ENCODE measurements around the gene APOBEC3G.

The APOBEC3G gene

DNA sequence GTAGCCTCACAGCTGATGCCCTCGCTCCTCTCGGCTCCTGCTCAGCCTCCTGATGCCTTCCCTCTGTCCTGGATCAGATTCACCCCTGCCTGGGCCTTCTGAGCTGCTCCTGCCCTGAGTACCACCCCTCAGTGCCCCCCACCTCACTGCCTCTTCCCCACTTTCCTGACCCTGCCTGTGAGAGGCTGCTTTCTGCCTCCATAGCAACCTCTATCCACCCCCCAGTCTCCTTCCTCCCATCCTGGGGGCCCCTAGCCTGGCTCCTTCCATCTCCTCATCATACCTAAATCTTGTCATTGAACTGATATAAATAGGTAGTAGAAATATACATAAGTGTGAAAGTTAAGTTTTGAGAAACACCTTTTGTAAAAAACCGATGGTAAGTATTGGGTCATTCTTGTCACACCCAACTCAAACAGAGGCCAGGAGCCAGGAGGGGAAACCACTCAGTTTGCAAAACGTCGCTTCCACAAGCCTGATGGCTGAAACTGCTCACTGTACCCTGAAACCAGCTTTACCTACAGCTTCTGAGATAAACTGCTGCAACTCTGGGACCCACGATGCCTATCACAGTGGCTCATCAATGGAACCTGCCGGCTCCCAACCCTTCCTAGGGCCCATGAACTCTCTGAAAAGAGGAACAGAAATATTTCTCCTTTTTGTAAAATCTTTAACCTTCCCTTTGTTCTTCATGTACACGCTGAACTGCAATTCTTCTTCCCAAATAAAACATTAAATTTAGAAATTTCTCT, 15.2 kb downstream of the APOBEC3G start:
- no peak for DNase-seq

- no peak for DNase-seq
Measured at GRCh38 chr22:39094717-39095389, 17.8 kb downstream of the APOBEC3G start.

DNA sequence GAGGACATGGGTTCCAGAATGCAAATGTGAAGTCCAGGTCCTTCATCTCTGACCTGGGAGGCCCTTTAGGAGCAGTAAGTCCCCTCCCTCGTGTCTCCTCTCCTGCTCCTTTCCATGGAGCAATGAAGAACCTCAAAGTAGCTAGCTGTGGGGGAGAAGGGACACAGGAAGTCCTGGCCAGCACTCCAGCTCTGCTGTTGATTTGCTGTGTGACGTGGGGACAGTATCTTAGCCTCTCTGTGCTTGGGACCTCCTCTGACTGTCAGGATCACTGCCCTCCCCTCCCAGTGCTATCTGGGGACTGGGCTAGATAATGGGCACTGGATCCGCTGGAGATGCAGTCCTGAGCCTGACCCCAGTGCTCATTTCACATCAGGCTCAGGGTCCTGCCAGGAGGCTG, 18.9 kb downstream of the APOBEC3G start:
- DNase-seq = no peak

DNA sequence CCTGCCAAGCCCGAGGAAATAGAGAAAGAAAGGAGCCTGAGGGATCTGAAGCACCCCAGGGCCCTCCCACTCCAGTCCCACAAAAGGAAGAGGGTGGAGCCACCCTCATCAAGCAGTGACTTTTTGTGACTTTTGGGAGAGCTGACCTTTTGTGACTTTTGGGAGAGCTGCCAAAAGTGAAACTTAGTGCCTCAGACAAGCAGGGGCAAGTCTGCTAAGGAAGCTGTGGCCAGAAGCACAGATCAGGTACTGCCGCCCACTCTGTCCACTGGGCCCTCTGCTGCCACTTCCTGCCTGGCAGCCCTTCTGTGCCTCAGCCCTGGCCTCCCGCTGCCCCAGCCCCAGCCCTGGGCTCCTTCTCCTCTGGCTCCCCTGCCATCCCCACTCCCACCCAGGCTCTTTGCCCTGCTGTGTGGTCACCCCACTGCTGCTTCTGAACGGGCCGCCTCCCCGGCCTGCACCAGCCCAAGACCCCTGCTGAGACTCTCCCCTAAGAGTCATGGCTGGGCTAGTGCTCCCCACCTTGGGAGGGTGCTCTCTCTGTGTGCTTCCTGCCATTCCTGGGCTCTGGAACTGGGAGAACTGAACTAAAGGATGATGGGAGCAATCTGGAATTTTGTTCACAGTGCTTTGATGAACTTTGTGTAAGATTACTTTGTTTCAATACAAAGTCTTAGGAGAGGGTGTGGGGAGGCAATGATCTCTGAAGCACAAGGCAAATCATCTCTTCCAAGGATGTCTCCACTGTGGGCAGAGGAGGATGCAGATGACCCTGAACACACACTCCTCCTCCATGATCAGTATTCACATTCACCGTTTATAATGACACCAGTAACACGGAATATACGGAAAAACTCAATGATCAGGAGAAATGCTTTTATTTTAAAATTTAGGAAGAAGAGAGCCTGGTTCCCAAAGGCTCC, 20.3 kb downstream of the APOBEC3G start, which contains the start of gene APOBEC3H:
TSS of gene APOBEC3H (plus strand) at position 147 of the 923 bp plus-strand sequence. CDS start 3,035 bp downstream, outside the sequence.
- no peak for DNase-seq

GRCh38 chr22:39098026-39098425, 21.0 kb downstream of the APOBEC3G start:
- no peak for DNase-seq

- DNase-seq = no peak
Measured at GRCh38 chr22:39098576-39098975, 21.5 kb downstream of the APOBEC3G start.

- DNase-seq = no peak
Measured at GRCh38 chr22:39101226-39101625, 24.2 kb downstream of the APOBEC3G start.

DNA sequence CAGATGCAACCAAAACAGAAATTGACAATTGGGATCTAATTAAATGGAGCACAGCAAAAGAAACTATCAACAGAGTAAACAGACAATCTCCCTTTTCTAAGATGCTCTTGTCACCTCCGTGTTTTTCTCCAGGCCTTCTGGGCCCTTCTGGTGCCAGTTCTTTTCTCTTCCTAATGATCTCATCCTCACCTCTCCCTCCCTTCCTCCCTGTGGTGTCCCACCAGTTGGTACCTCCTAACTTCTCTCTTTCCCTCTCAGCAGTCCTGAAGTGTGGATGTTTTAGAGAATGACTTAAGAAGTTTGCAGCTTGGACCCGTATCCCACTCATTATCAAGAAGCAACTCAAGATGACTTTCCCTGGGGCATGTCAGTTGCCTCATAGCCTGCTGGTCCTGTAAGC, 26.4 kb downstream of the APOBEC3G start:
- no peak for DNase-seq

DNA sequence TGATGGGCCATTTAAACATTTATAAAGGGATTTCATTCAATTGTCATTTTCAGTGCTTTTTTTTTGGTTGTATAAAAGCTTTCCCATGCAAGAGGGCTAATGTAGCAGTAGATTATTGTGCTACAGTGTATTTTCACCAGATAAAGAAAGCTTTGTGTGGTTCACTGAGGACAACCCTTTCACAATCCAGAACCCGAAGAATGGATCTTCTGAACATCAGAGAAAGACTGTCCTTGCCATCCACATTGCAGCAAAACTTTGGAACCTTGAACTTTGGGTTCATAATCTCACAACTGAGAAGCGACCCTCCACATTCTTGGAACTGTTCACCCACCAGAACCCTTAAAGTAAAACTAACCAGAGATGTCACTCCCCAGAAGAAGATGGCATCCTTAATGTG, 29.3 kb downstream of the APOBEC3G start:
- no peak for DNase-seq

GRCh38 chr22:39108487-39108886, 31.4 kb downstream of the APOBEC3G start:
- no peak for DNase-seq

GRCh38 chr22:39109361-39109760, 32.3 kb downstream of the APOBEC3G start:
- no peak for DNase-seq

DNA sequence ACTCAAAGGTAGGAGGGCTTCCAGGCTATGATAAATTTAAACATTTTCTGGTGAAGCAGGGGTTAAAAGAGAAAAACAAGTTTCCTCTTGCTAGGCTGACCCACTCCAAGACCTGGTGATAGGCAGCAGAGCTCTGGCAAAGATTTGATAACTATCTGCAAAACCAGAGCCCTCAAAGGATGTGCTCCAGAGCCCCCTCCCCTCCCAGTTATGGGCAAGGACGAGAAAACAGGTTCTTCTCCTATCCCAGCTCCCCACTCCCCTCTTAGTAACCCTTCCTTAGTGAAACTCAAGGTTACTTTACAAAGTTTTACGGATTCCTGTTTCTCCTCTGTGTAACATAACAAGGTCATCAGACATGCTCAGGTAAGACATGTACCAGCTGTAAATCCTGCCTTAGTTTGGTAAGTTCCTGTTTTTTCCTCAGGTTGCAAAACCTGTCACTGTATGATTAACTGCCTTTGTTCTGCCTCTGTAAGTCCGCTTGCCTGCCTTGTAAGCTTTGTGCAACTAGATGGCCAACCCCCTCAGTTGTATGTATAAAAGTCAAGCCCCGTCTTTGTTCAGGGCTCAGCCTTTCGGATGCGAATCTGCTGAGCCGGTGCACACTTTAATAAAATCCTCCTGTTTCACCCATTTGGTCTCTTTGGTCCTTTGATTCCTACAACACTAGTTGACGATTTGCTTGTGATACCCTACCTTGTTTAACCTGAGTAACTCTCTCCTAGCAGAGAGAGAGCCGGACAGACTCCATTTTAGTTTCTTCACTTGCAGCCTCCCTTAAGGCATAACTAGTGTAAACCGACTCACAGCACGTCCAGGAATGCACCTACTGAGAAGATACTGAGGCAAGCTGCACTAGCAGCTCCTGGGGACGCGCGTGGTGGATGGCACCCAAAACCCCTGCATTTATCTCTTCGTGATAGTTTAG, 33.8 kb downstream of the APOBEC3G start:
- DNase-seq = no peak

DNA sequence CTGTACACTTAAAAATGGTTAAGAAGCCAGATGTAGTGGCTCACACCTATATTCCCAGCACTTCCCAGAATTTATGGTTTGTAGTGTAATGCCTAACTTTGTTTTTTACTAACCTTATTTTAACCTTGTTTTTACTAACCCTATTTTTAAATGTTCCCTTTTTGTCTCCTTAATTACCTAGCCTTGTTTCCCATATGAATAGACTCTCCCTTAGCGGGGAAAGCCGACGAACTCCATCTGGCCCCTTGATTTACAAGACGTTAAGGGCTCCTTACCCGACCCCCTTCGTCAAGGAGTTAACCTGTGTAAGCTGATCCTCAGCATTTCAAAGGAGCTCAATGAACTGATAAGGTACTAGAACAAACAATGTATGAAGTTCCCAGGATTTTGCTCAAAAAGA, 37.0 kb downstream of the APOBEC3G start:
- no peak for DNase-seq

DNA sequence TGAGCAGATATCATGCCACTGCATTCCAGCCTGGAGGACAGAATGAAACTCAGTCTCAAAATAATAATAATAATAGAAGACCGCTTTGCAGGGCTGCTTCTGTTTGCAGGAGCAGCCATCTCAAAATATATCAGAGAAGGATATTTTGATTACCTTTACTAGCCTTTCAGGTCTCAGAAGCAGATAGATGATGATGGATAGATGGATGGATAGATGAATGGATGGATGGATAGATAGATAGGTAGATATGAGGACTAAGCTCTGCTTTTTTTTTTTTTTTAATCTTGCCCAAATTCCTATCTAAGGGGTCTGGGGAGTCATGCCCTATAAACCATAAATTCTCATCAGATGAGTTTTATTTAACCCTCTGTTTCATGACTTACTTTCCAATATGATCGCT, 38.5 kb downstream of the APOBEC3G start:
- no peak for DNase-seq

DNA sequence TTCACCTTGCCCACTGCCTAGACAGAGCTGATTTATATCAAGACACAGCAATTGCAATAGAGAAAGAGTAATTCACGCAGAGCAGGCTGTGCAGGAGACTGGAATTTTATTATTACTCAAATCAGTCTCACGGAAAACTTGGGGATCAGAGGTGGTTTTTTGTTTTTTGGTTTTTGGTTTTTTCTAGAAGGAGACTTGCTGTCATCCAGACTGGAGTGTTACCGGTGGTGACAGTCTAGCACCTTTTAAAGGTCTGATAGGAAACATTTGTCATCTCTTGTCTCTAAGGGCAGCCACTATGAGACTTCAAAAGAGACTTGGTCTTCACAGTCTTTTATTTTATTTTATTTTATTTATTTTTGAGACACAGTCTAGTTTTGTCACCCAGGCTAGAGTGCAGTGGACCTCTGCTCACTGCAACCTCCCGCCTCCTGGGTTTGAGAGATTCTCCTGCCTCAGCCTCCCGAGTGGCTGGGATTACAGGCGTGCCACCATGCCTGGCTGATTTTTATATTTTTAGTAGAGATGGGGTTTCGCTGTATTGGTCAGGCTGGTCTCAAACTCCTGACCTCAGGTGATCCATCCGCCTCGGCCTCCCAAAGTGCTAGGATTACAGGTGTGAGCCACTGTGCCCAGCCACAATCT, 39.0 kb downstream of the APOBEC3G start:
- no peak for DNase-seq

DNA sequence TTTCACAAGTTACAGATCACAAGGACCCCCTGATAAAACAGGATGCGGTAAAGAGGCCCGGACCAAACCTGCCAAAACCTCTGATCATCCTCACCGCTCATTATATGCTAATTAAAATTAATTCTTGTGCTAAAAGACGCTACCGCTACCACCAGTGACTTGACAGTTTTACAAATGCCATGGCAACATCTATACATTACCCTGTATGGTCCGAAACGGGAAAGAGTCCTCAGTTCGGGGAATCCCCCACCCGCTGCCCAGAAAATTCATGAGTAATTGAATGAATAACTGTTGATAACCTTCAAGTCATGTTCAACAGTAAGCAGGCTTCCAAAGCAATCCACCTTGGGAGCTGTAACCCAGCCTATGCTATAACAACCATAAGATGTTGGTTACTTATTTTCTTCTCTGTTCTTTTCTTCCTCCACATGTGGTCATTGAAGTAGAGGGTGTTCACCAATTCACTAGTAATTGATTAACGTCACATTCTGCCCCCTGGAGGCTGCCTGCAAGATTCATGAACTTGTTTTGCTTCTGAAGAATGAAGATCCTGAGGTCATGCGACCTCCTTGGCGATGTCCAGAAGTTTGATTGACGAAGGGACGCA, 40.6 kb downstream of the APOBEC3G start:
- DNase-seq = no peak

GRCh38 chr22:39120983-39121382, 43.9 kb downstream of the APOBEC3G start:
- DNase-seq = no peak

- DNase-seq = no peak
Measured at GRCh38 chr22:39122772-39123470, 45.8 kb downstream of the APOBEC3G start.

GRCh38 chr22:39123751-39124581, 46.9 kb downstream of the APOBEC3G start:
- DNase-seq = no peak

- no peak for DNase-seq
Measured at GRCh38 chr22:39125622-39126021, 48.5 kb downstream of the APOBEC3G start.
